Measurements from ENCODE around the gene HCFC1R1.

HCFC1R1 gene

DNA sequence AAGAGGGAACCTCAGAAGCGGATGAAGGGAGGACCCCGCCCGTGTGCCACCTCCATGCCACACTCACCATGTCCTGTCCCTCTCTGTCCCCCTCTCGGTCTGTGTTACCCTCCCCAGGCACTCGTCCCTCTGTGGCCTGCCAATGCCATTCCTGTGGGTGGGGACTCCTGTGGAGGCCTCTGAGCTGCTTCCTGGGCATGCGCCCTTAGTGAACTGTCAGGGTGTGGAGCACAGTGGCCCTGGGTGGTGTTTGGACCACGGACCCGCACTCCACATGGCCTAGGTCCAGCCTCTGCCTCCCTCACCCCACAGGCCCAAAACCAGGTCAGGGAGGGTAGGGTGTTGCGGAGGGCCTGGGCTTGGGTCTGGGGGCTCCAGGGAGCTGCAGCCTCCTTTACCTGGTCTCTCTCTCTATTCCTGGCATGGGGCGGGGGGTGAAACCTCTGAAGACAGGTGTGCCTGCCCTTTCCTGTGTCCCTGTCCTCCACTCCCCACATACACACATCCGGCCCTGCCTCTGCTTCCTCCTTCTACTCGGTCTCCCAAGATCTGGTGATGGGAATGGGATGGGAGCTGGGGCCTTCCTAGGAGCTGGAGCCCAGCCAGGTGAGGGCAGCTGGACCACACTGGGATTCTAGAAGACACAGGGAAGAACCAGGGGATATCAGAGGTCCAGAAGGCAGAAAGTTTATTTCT is 32.0 kb downstream of the HCFC1R1 start:
- no peak for FAIRE-seq

DNA sequence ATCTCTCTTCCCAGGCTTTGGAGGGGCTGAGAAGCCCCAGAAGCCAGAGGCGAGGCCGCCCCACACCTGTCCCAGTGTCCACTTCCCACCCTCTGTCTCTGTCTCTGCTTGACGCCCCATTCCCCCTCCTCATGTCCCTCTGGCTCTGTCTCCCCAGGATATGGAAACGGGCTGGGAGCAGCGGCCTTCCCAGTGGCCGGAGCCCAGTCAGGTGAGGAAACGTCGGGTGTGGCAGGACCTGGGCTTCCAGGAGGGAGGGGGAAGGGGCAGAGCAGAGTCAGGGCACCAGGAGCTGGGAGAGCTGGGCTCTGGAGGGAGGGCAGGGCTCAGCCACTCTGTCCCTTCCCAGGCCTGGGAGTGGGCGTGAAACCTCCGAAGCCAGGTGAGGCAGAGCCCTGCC is 32.9 kb downstream of the HCFC1R1 start:
- FAIRE-seq: no peak

GRCh38 chr16:2988590-2989099 is 35.1 kb downstream of the HCFC1R1 start:
- no peak for FAIRE-seq

- no peak for FAIRE-seq
Observed at GRCh38 chr16:2987833-2988232, 35.9 kb downstream of the HCFC1R1 start.

DNA sequence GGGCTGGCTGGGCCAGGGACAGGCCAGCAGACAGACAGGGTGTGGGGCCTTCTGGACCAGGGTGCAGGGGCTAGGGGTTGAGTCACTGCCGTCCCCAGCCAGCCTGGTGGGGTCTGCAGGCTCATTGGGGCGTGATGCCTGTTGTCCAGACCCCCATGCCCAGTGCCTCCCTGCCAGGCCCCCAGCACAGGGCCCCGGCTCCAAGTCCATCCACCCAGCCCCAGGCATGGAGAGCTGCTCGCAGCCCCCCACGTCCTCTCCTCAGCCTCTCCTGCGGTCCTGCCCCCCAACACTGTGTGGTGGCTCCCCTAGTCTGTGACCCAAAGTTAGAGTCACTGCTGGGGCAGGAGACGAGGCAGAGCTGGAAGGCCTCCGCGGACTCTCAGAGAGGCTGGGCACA is 36.5 kb downstream of the HCFC1R1 start:
- FAIRE-seq: no peak

- FAIRE-seq: no peak
Observed at GRCh38 chr16:2986623-2987188, 37.0 kb downstream of the HCFC1R1 start.

DNA sequence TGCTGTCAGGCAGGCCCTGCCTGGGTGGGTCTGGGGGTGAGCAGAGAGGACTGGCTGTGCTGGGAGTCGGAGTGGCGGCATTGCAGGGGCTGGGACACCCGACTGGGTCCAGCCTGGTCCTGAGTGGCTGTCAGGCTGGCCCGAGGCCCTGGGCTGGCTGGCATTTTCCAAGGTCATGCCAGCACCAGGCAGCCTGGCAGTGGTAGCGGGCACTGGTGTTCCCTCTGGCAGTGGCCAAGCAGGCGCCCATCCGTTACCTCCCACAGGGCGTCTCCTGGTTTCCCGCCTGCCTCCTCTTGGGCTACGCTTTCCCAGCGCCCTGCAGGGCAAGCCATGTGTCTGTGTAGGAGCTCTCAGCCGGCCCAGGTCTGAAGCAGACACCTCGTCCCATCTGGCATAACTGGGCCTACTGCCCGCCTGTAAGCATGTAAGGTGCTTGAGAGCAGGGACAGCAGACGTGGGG is 37.8 kb downstream of the HCFC1R1 start:
- FAIRE-seq: no peak

DNA sequence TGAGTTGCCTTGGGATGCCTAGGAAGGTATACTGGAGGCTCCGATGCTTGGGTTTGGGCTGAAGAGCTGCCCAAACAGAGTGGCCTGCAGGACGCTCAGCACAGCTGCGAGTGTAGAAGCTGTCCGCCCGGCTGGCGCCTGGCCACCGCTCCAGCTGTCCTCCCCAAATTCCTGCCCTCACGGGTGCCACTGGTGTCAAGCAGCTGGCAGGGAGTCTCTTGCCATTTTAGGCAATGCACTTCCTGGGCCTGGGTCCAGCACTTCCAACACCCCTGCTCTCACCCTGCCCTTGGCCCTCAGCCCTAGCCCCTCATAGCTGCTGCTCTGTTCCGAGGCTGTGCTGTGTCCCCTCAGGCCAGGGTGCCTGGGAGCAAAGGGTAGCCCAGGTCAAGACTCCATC is 38.3 kb downstream of the HCFC1R1 start:
- FAIRE-seq: no peak

DNA sequence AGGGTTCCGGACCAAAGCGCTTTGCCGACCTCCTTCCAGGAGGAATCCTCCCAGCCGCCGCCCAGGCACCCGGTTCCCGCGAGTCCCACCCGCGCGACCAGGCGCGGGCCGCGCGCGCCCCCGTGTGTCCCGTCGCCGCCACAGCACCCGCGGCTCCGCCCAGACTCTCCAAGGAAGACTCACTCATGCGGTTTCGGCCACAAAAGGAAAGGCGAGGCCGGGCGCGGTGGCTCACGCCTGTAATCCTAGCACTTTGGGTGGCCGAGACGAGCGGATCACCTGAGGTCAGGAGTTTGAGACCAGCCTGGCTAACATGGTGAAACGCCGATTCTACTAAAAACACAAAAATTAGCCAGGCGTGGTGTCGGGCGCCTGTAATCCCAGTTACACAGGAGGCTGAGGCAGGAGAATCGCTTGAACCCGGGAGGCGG is 40.0 kb downstream of the HCFC1R1 start:
- FAIRE-seq: no peak

GRCh38 chr16:2982402-2982801 is 41.3 kb downstream of the HCFC1R1 start:
- no peak for FAIRE-seq

GRCh38 chr16:2981899-2982250 is 41.9 kb downstream of the HCFC1R1 start:
- FAIRE-seq: no peak

DNA sequence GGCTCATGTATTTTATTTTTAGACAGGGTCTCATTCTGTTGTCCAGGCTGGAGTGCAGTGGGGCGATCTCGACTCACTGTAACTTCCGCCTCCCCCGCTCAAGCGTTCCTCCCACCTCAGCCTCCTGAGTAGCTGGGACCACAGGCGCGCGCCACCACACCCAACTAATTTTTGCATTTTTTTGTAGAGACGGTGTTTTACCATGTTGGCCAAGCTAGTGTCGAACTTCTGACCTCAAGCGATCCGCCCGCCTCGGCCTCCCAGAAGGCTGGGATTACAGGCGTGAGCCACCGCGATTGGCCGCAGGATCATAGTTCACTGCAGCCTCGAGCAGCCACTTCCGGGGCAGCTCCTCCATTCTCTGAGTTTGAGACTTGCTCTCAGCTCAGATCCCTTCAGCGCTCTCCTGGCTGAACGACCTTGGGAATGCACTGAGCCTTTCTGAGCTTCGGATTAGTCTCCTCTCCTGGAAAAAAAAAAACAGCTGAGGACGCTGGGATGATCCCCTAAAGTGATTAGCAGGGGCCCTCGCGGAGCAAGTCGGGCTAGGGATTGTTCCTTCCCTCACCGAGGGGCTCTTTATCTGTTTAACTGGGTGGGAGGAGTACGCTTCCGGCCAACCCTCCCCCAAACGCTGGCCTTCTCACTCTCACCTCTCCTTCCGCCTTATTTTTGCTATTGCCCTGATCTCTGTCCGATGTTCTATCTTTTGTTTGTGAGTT is 42.4 kb downstream of the HCFC1R1 start:
- FAIRE-seq: no peak

- FAIRE-seq: no peak
Observed at GRCh38 chr16:2980227-2981176, 43.2 kb downstream of the HCFC1R1 start, which contains the start of gene PKMYT1. PKMYT1 (minus strand) TSS chr16:2980446; CDS start chr16:2979657, 789 bp downstream.

- no peak for FAIRE-seq
Observed at GRCh38 chr16:2979669-2980226, 44.0 kb downstream of the HCFC1R1 start.

- no peak for FAIRE-seq
Observed at GRCh38 chr16:2977440-2977839, 46.3 kb downstream of the HCFC1R1 start.

DNA sequence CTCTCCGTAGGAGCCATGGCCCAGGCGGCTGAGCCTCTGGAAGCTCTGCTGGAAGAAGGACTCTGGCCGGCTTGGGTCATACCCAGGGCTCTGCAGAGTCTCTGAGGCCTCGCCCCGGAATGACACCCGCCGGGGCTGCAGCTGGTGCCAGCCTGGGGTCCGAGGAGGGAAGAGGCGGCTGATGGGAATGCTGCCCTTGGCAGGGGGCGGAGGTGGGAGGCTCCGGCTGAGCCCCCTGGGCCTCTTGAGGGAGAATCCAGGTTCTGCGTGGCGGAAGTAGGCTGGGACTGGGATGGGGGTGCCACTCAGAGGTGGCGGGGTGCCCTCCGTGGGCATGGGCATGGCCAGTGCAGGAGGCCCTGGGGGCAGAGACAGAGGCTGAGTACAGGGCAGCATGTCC is 47.1 kb downstream of the HCFC1R1 start:
- no peak for FAIRE-seq

- no peak for FAIRE-seq
Observed at GRCh38 chr16:2976201-2976600, 47.5 kb downstream of the HCFC1R1 start.

DNA sequence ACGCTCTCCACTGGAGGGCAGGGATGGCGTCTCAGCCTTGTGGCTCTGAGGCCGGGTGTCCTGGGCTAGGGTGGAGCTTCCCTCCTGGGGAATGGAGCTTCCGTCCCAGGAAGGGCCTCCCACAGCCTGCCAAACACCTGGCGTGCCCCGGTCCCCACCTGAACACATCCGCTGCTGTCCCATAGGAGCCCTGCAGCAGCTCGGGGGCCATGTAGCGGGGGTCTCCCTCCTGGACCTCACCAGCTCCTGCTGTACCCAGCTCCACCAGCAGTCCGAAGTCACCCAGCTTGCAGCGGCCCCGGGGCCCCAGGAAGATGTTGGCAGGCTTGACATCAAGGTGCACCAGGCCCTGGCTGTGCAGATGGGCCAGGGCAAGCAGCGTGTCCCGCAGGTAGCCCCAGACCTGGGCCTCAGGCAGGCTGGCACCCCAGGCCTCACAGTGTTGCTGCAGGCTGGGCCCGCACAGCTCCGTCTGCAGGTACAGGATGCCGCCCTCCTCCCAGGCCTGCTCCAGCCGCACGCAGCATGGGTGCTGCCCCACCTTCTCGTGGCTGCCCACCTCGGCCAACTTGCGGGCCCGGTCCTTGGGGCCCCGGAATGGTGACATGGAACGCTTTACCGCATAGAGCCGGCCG is 48.5 kb downstream of the HCFC1R1 start:
- FAIRE-seq: no peak

GRCh38 chr16:2974319-2975056 is 49.3 kb downstream of the HCFC1R1 start:
- FAIRE-seq: no peak

GRCh38 chr16:2973605-2974318 is 50.0 kb downstream of the HCFC1R1 start:
- no peak for FAIRE-seq
